Fibroblast of skin of right biceps (primary cell): ENCODE data around the gene DAB2IP.

Source experiments
- DNase-seq: peaks from one replicate; pipeline ENCODE4 v3.0.0-alpha.2; 2013

DAB2IP gene

GRCh38 chr9:121686930-121687541 lies 35.6 kb downstream of the DAB2IP start:
- DNase-seq, result peak; percentile 54

- no peak for DNase-seq
These were observed 36.8 kb downstream of the DAB2IP start for GRCh38 chr9:121688146-121688680.

DNA sequence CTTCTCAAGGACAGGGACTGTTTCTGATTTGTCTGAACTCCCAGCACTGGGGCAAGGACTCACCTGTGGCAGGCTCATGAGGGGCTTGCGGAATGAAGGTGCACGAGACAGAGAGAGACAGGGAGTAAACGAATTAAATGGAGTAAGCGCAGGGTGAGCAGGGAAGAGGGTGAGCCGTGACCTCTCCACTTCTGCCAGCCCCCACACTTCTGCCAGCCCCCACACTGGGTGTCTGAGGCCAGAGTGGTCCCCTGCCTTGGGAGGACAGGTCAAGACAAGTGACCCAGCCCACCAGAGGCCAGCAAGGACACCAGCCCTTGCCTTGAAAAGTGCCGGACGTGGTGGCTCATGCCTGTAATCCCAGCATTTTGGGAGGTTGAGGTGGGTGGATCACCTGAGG lies 37.2 kb downstream of the DAB2IP start:
- DNase-seq, result no peak

DNA sequence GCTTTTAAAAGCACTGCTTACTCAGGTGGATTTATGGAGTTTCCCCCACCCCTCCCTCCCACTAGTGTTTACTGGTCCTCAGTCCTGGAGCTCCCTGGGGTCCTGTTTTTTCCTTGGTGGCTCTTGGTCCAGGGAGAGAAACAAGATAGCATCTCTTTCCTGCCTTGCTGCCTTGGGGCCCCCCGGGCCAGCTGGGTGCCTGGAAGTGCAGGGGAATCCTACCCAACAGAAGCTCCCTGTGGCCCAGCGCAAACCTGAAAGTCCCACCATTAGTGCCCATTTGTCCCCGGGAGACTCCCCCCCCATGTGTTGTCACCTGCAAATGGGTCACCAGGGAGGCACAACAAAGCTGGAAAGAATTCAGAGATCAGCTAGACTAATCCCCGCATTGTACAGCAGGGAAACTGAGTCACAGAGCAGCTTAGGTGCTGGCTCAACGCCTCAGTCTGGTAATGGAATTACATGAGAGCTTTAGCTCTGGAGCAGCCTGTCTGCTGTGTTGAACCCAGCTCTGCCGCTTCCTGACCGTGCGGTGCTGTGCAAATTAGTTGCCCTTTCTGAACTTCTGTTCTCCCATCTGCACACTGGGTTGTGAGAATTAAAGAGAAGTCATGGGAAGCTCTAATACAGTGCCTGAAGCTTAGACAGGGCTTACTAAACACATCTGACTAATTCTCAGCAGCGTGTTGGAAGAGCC lies 38.2 kb downstream of the DAB2IP start:
- DNase-seq, result no peak

DNA sequence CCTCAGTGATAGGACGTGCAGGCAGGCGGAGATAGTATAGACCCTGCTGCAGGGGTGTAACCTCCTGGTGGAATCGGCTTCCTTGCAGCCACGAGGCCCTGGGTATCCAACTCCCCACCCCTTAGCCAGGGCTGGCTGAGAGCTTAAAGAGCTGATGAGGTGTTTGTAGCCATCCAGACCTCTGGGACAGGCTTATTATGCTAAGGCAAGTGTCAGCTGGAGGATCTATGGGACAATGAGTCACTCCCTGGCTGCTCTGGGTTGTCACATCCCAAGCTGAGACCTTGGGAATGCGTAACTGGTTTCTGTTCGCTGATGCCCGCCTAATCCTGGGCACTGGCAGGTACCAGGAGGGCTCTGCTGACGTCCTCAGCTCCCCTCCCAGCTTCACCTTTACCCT lies 38.9 kb downstream of the DAB2IP start:
- DNase-seq, result peak; percentile 32

DNA sequence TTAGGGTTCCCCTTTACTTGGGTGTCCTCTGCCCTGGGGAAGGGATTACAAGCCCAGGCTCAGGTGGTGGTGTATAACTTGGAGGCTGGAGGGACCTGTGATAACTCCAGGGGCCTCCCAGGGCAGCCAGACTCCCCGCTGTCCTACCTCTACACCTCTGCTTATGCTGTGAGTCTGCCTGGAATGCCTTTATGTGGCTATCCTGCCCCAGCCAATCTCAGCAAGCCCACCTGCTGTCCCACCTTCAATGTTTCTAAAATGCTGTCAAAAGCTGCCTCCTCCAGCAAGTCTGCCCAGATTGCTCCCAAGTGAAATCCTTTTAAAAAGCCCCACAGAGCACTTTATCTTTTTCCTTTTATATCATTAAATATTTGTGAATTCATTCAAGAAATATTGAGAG lies 39.3 kb downstream of the DAB2IP start:
- no peak for DNase-seq

GRCh38 chr9:121691890-121692289 lies 40.5 kb downstream of the DAB2IP start:
- no peak for DNase-seq

DNA sequence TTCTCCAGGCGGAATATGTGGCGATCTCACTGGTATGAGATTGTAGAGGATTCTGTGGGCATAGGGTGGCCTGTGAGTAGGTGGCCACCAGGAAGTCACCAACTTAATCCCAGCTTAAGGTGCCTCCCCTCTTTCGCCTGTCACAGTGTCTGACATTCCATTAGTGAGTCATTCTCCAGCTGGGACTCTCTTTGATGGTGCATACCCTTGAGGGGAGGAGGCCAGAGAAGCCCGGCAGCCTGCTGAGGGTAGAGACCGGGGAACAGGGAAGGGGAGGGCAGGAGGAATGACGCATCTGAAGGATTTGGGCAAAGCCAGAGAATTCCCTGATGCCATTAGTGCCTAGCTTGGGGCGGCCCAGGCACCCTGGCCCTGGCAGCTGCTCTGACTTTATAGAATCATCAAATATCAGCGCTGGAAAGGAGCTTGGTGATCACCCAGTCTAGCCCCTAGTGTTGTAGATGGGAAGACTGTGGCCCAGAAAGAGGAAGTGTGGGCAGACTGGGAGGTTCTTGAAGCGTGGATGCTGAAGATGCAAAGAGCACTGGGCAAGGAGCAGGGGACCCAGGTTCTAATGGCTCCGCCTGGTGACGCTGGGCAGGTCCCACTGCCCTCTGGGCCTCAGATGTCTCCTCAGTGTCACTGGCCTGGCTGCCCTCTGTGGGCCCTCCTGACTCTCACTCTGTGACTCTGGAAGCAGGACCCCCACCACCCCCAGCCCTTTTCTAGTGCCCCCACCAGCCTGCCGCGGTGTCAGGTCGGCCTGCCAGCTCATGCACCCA lies 41.4 kb downstream of the DAB2IP start:
- peak; percentile 74 for DNase-seq

GRCh38 chr9:121693388-121693670 lies 41.9 kb downstream of the DAB2IP start:
- DNase-seq, result no peak

- DNase-seq, result no peak
These were observed 42.6 kb downstream of the DAB2IP start for GRCh38 chr9:121694001-121694400.

GRCh38 chr9:121694600-121694999 lies 43.2 kb downstream of the DAB2IP start:
- no peak for DNase-seq

GRCh38 chr9:121696930-121697329 lies 45.5 kb downstream of the DAB2IP start:
- DNase-seq, result no peak

DNA sequence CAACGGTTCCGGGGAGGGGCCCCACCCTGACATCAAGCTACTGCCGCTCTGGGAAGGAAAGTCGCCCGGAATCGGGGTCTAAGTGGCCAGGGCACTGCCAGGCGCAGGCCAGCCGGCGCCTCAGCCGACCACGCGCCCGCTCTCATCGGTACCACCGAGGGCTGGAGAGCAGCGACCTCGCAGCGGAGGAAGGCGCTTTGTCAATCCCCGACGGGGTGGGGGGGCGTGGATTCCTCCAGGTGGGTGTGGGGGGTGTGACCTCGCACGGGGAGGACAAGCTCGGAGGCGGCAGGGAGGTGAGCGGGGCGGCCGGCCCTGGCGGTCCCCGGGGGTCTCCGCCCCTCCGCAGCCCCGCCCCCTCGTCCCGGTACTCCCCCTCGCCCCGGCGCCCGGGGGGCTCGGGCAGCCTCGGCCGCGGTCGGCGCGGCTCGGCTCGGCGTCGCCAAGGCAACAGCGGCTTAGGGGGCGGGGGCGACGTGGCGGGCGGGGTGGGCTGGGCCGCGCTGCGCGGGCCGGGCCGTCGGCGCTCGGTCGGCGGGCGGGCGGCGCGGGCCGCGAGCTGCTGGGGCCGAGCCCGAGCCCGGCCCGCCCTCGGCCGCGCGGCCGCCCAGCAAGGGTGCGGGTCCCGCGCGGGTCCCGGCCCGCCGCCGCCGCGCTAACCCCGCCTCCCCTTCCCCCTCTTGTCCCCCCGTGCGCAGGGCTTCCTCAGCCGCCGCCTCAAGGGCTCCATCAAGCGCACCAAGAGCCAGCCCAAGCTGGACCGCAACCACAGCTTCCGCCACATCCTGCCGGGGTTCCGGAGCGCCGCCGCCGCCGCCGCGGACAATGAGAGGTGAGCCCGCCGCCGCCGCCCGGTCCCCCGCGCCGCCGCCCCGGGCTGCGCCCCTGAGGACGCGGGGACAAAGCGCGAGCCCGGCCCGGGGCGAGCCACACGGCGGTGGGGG lies 47.5 kb downstream of the DAB2IP start:
- DNase-seq, result peak; percentile 71

DNA sequence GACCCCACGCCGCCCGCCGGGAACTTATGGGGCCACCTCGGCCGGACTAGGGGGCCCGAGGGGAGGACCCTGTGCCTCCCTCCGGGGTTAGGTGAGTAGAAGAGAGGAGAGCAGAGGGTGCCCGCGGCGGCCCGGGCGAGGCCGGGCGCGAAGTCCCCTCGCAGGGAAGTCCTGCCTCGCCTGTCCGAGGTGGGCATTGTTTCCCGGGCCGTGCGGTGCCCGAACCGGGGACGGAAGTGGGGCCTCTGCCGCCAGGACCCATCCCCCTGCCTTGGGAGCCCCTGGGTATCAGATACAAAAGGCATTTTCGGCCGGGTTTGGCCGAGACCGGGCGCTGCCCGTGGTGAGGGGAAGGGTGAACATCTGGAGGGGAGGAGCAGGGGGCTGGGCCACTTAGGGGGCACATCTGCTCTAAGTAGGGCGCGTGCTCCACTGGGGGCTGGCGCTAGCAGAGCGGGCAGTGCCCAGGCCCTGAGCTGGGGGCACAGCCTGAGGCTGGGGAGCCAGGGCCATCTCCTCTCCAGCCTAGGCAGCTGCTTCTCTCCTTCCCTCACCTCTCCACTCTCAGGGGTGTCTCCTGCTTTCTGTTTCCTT lies 48.2 kb downstream of the DAB2IP start:
- no peak for DNase-seq

DNA sequence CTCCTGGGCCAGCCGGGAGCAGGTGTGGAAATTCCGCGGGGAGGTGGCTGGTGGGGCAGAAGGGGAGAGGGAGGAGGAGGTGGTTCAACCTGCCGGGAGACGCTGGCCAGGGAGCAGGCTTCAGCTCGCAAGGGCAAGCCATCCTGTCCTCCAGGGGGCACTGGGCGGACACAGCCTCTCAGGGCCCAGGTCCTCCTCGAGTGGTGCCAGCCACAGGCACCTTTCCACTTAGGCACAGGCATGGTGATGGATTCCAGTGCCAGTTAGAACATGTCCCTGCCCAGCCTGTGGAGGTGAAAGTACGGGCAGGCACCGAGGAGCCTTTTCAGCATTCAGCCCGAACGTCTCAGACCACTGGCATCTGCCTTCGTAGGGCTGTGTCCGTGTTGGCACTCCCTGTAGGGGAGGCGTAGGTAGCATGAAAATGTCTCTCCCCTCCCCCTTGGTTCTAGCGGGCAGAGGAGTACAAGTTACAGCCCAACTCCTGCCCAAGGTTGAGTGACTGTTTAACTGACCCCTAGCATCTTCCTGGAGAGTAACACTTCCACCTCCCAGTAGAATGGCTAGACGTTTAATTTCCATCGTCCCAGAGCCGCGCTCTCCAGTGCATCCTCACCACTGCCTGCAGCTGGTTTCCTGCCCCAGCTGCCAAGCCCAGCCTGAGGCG lies 48.9 kb downstream of the DAB2IP start:
- DNase-seq, result peak; percentile 31

DNA sequence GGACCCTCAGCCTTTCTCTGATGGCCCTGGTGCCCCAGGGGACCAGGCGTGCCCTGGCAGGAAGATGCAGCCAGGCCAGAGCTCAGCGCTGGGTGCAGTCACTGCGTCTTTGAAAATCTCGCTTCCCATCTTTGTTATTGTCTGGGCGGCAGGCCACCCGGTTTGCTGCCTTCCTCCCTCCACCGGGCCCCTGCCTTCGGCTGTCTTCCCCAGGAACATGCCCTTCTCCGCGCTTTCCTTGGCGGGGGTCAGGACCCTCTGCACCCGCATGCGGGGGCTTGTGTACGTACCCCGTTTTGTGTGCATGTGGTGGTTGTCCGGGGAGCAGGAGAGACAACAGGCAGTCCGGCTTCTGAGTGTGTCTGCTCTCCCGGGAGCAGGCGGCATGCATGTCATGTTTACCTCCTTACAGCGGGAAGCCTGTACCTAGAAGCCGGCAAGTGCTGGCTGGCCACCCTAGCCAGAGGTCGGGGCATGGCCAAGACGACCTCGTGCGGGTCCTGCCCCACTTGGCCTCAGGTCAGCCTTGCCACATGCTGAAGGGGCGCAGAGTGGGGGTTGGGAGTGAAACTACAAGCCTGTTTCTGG lies 49.5 kb downstream of the DAB2IP start:
- no peak for DNase-seq

GRCh38 chr9:121701736-121702261 lies 50.4 kb downstream of the DAB2IP start:
- DNase-seq, result no peak

GRCh38 chr9:121703014-121703734 lies 51.7 kb downstream of the DAB2IP start:
- DNase-seq, result no peak

DNA sequence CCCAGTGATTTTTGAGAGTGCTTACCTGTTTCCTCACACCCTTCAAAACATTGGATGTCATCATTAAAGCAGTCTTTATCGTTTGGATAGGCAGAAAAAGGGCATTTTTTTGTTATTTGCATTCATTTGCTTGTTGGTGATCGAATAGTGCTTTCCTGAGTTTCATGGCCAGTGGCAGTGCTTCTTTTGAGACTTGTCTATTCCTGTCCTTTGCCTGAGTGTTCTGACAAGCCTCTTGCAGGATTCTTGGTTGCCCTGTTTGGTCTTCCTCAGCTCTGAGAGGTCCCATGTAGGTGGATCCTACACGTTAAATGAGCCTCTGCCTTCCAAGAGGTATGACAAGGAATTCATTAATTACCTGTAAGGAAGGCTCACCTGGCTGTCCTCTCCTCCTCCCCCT lies 52.8 kb downstream of the DAB2IP start:
- no peak for DNase-seq

DNA sequence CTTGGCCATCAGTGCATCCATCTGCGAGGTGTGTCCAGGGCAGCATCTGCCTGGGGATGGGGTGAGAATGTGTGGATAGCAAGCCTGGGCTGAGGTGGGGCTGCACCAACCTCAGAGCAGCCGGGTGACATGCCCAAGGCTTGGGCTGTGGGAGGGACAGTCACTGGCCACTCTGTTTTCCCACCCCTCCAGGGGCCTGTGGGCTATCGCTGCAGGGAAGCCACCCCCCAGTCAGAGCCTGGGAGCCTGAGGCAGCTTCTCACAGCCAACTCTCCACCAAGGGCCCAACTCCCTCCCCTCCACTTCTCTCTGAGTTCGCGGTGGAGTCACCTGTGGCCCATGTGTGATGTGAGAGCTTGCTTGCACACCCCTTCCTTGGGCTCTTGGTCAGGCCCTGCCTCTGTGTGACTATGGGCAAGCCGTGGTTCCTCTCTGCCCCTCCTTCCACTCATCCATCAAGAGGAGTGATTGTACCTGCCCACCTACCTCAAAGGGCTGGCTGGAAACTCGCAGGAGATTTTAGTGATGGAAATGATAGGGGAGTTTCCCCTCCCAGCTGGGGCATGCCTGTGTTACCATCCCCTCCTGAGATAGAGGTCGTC lies 54.8 kb downstream of the DAB2IP start:
- no peak for DNase-seq
